ENCODE data around the gene IFNAR2.

IFNAR2 gene

GRCh38 chr21:33266050-33266788 is 36.5 kb downstream of the IFNAR2 start, which contains the start of gene IL10RB (continued):
- TF ChIP-seq ZNF530 (tag by site-specific recombination; IDR thresholded peaks at IDR 0.05; ENCODE audit: low read depth): no peak
- TF ChIP-seq, protein P1, sequence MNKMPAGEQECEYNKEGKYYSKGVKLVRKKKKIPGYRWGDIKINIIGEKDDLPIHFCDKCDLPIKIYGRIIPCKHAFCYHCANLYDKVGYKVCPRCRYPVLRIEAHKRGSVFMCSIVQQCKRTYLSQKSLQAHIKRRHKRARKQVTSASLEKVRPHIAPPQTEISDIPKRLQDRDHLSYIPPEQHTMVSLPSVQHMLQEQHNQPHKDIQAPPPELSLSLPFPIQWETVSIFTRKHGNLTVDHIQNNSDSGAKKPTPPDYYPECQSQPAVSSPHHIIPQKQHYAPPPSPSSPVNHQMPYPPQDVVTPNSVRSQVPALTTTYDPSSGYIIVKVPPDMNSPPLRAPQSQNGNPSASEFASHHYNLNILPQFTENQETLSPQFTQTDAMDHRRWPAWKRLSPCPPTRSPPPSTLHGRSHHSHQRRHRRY (tag by site-specific recombination; IDR thresholded peaks at IDR 0.05): no peak
- TF ChIP-seq, protein P2, sequence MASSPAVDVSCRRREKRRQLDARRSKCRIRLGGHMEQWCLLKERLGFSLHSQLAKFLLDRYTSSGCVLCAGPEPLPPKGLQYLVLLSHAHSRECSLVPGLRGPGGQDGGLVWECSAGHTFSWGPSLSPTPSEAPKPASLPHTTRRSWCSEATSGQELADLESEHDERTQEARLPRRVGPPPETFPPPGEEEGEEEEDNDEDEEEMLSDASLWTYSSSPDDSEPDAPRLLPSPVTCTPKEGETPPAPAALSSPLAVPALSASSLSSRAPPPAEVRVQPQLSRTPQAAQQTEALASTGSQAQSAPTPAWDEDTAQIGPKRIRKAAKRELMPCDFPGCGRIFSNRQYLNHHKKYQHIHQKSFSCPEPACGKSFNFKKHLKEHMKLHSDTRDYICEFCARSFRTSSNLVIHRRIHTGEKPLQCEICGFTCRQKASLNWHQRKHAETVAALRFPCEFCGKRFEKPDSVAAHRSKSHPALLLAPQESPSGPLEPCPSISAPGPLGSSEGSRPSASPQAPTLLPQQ (tag by site-specific recombination; IDR thresholded peaks at IDR 0.05): peak; percentile 91
- 0 out of 2 replicates have a peak, but pooled peaks have one; percentile 7 for TF ChIP-seq ZFHX2 (tag by site-specific recombination; conservative IDR thresholded peaks at IDR 0.05)
- peak; percentile 91 for TF ChIP-seq KLF9 (tag by site-specific recombination; IDR thresholded peaks at IDR 0.05; ENCODE audit: low read depth)
- TF ChIP-seq ZNF529 (tag by site-specific recombination; IDR thresholded peaks at IDR 0.05; ENCODE audit: insufficient replicate concordance): no peak
- TF ChIP-seq SP7 (tag by site-specific recombination; IDR thresholded peaks at IDR 0.05): peak; percentile 40; the same call in 1 of the 2 replicates
- TF ChIP-seq ZIC2 (tag by site-specific recombination; IDR thresholded peaks at IDR 0.05): peak; percentile 87
- no peak for TF ChIP-seq ZBTB21 (tag by site-specific recombination; IDR thresholded peaks at IDR 0.05)
- no peak for TF ChIP-seq ZNF223 (tag by site-specific recombination; IDR thresholded peaks at IDR 0.05)
- TF ChIP-seq, protein P3, sequence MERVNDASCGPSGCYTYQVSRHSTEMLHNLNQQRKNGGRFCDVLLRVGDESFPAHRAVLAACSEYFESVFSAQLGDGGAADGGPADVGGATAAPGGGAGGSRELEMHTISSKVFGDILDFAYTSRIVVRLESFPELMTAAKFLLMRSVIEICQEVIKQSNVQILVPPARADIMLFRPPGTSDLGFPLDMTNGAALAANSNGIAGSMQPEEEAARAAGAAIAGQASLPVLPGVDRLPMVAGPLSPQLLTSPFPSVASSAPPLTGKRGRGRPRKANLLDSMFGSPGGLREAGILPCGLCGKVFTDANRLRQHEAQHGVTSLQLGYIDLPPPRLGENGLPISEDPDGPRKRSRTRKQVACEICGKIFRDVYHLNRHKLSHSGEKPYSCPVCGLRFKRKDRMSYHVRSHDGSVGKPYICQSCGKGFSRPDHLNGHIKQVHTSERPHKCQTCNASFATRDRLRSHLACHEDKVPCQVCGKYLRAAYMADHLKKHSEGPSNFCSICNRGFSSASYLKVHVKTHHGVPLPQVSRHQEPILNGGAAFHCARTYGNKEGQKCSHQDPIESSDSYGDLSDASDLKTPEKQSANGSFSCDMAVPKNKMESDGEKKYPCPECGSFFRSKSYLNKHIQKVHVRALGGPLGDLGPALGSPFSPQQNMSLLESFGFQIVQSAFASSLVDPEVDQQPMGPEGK (tag by site-specific recombination; IDR thresholded peaks at IDR 0.05): peak; percentile 91
- TF ChIP-seq IKZF3 (tag by site-specific recombination; IDR thresholded peaks at IDR 0.05): 0 out of 2 replicates have a peak, but pooled peaks have one; percentile 53
- TF ChIP-seq ZBTB48 (tag by site-specific recombination; IDR thresholded peaks at IDR 0.05): 0 out of 2 replicates have a peak, but pooled peaks have one; percentile 25
- TF ChIP-seq ZNF513 (tag by site-specific recombination; IDR thresholded peaks at IDR 0.05): peak; percentile 82
- TF ChIP-seq, protein P4, sequence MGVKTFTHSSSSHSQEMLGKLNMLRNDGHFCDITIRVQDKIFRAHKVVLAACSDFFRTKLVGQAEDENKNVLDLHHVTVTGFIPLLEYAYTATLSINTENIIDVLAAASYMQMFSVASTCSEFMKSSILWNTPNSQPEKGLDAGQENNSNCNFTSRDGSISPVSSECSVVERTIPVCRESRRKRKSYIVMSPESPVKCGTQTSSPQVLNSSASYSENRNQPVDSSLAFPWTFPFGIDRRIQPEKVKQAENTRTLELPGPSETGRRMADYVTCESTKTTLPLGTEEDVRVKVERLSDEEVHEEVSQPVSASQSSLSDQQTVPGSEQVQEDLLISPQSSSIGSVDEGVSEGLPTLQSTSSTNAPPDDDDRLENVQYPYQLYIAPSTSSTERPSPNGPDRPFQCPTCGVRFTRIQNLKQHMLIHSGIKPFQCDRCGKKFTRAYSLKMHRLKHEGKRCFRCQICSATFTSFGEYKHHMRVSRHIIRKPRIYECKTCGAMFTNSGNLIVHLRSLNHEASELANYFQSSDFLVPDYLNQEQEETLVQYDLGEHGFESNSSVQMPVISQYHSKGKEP (tag by site-specific recombination; IDR thresholded peaks at IDR 0.05): no peak
- TF ChIP-seq KLF1 (tag by site-specific recombination; IDR thresholded peaks at IDR 0.05): peak; percentile 49
- 0 out of 2 replicates have a peak, but pooled peaks have one; percentile 9 for TF ChIP-seq OSR2 (tag by site-specific recombination; IDR thresholded peaks at IDR 0.05)
- no peak for TF ChIP-seq ZNF366 (tag by site-specific recombination; conservative IDR thresholded peaks at IDR 0.05)
- TF ChIP-seq ZNF629 (tag by site-specific recombination; IDR thresholded peaks at IDR 0.05): peak; percentile 55
- no peak for TF ChIP-seq ZBTB49 (tag by site-specific recombination; IDR thresholded peaks at IDR 0.05; ENCODE audit: low read depth)
- no peak; the same call in 1 of the 2 replicates for TF ChIP-seq KLF16 (tag by site-specific recombination; IDR thresholded peaks at IDR 0.05)
- TF ChIP-seq, protein P5, sequence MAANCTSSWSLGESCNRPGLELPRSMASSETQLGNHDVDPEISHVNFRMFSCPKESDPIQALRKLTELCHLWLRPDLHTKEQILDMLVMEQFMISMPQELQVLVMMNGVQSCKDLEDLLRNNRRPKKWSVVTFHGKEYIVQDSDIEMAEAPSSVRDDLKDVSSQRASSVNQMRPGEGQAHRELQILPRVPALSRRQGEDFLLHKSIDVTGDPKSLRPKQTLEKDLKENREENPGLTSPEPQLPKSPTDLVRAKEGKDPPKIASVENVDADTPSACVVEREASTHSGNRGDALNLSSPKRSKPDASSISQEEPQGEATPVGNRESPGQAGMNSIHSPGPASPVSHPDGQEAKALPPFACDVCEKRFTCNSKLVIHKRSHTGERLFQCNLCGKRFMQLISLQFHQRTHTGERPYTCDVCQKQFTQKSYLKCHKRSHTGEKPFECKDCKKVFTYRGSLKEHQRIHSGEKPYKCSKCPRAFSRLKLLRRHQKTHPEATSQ (tag by site-specific recombination; IDR thresholded peaks at IDR 0.05): peak; percentile 40; the same call in 1 of the 2 replicates
- TF ChIP-seq EGR2 (tag by site-specific recombination; IDR thresholded peaks at IDR 0.05; ENCODE audit: low read depth): no peak
- TF ChIP-seq ZNF423 (tag by site-specific recombination; IDR thresholded peaks at IDR 0.05): no peak
- peak; percentile 93 for TF ChIP-seq GLIS2 (tag by site-specific recombination; IDR thresholded peaks at IDR 0.05)
- peak; percentile 96 for TF ChIP-seq KLF8 (tag by site-specific recombination; IDR thresholded peaks at IDR 0.05)
- peak; percentile 62 for TF ChIP-seq SP2 (tag by site-specific recombination; IDR thresholded peaks at IDR 0.05)
- peak; percentile 61; the same call in 1 of the 2 replicates for TF ChIP-seq ZNF324 (tag by site-specific recombination; IDR thresholded peaks at IDR 0.05)
